ENCODE results near the gene CKMT1B.
"Not testable (repeated sequence)": the region's sequence is repeated elsewhere in the genome, so short reads cannot be mapped to it uniquely, and the experiment has no call there.

The CKMT1B gene

DNA sequence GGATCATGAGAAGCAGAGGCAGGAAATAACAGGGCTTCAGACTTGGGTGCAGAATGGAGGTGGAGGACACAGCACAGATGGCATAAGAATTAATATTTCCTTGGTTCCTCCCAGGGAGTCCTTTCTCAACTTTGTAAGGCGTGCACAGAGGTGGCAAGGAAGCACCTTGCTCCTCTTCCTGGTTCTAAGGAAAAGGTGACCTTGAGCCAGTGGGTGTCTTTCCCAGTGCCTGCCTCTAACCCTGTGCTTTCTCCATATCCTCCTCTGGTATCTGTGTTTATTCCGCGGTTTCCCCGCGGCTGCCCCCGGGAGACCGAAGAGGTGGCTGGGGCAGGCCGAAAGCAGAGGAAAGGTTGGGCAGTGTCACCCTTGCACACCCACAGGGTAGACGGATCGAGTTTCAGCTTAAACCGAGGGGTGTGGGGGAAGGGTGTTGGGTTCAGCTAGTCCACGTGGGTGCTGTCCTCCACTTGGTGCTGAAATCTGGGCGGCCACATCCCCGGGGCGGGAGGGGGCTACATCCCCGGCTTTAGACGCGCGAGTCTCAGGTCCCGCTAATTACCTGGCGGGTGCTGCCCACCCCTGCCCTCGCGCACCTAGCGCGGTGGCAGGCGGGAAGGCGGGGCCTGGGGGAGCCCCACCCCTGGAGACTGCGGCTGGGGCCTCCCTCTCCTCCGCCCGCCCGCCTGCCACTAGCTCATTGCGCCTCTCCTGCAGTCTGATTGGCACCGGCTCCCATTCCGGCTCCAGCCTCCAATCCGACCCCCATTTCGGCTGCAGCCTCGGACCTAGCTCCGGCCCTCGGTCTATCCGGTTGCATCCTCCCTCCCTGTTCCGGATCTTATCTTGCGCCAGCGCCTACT lies at the start of gene CKMT1B:
TSS of gene CKMT1B (plus strand) at position 700 of the 863 bp plus-strand sequence. CDS start 192 bp downstream, outside the sequence.
- H3K4me3 Mint-ChIP-seq; H3K4me1 Mint-ChIP-seq; H3K27ac Mint-ChIP-seq (ENCODE audit: low read depth); H3K9me3 Mint-ChIP-seq; DNase-seq (ENCODE audit: low spot score in 2 of 2); H3K36me3 Mint-ChIP-seq (ENCODE audit: insufficient read depth); ATAC-seq (replicated peaks; ENCODE audit: extremely low read depth, poor library complexity, severe bottlenecking): not testable (repeated sequence)
- peaks cover 27% of the 10 kb centered on the region for H3K27me3 Mint-ChIP-seq

DNA sequence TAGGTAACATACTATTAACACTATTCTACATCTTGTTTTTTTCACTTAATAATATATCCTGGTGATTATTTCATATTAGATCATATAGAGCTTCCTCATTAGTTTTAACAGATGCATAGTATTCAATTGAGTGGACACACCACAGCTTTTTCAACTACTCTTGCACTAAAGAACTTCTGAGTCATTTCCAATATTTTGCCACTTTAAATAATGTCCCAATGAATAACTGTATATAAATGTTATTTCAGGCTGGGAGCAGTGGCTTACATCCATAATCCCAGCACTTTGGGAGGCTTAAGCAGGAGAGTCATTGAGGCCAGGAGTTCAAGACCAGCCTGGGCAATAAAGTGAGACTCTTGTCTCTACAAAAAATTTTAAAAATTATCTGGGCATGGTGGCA lies 49.6 kb upstream of the CKMT1B start:
- no peak for ATAC-seq (replicated peaks; ENCODE audit: extremely low read depth, poor library complexity, severe bottlenecking)
- H3K4me3 Mint-ChIP-seq, result no peak overlapping the region
- no peaks in the 10 kb centered on the region for H3K4me1 Mint-ChIP-seq
- no peaks in the 10 kb centered on the region for H3K9me3 Mint-ChIP-seq
- DNase-seq (ENCODE audit: low spot score in 2 of 2), result no peak
- H3K36me3 Mint-ChIP-seq (ENCODE audit: insufficient read depth), result no peaks in the 10 kb centered on the region
- H3K27me3 Mint-ChIP-seq, result no peaks in the 10 kb centered on the region
- H3K27ac Mint-ChIP-seq (ENCODE audit: low read depth), result no peak overlapping the region

- H3K4me3 Mint-ChIP-seq, result no peak overlapping the region
- no peaks in the 10 kb centered on the region for H3K36me3 Mint-ChIP-seq (ENCODE audit: insufficient read depth)
- no peaks in the 10 kb centered on the region for H3K27me3 Mint-ChIP-seq
- H3K4me1 Mint-ChIP-seq, result no peaks in the 10 kb centered on the region
- H3K9me3 Mint-ChIP-seq, result no peaks in the 10 kb centered on the region
- no peak overlapping the region for H3K27ac Mint-ChIP-seq (ENCODE audit: low read depth)
- ATAC-seq (replicated peaks; ENCODE audit: extremely low read depth, poor library complexity, severe bottlenecking), result no peak
- DNase-seq (ENCODE audit: low spot score in 2 of 2), result no peak
These were observed 48.4 kb upstream of the CKMT1B start for GRCh38 chr15:43545426-43545825.

DNA sequence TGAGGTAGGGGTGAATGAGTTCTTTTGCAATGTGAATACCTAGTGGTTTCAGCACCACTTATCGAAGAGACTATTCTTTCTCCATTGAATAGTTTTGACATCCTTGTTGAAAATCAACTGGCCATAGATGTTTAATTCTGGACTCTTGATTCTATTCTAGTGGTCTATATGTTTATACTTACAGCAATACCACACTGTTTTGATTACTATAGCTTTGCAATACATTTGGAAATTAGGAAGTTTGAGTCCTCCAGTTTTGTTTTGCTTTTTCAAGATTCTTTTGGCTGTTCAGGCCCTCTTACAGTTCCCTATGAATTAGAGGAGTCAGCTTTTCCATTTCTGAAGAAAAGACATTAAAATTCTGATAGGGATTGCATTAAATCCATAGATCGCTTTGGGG lies 46.3 kb upstream of the CKMT1B start:
- no peaks in the 10 kb centered on the region for H3K9me3 Mint-ChIP-seq
- H3K27me3 Mint-ChIP-seq, result no peaks in the 10 kb centered on the region
- no peak overlapping the region for H3K4me3 Mint-ChIP-seq
- peaks cover 5% of the 10 kb centered on the region for H3K36me3 Mint-ChIP-seq (ENCODE audit: insufficient read depth)
- no peaks in the 10 kb centered on the region for H3K4me1 Mint-ChIP-seq
- no peak overlapping the region for H3K27ac Mint-ChIP-seq (ENCODE audit: low read depth)
- DNase-seq (ENCODE audit: low spot score in 2 of 2) (no peak), ATAC-seq (replicated peaks; ENCODE audit: extremely low read depth, poor library complexity, severe bottlenecking) (no peak)

DNA sequence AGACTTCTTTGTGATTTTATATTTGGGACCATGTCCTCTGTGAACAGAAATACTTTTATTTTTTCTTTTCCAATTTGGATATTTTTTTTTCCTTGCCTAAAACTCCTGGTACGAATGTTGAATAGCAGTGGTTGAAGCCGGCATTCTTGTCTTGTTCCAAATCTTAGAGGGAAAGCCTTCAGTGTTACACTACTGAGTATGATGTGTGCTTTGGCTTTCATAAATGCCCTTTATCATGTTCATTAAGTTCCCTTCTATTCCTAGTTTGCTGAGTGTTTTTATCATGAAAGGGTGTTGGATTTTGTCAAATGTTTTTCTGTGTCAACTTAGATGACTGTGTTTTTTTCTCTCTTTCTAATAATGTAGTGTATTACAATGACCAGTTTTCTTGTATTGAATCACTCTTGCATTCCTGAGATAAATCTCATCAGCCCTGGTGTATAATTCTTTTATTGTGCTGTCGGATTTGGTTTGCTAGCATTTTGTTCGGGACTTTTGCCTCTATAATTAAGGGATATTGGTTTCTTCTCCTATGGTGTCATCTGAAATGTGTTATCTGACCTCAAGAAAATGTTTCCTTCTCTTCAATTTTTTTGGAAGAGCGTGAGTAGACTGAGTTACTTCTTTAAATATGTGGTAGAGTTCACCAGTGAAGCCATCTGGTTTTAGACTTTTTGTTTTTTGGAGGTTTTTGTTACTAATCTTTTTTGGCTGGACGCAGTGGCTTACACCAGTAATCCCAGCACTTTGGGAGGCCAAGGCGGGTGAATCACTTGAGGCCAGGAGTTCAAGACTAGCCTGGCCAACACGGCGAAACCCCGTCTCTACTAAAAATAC lies 43.1 kb upstream of the CKMT1B start:
- DNase-seq (ENCODE audit: low spot score in 2 of 2), result no peak
- H3K4me3 Mint-ChIP-seq, result no peak overlapping the region
- ATAC-seq (replicated peaks; ENCODE audit: extremely low read depth, poor library complexity, severe bottlenecking), result no peak
- no peak overlapping the region for H3K27ac Mint-ChIP-seq (ENCODE audit: low read depth)
- no peaks in the 10 kb centered on the region for H3K9me3 Mint-ChIP-seq
- H3K27me3 Mint-ChIP-seq, result no peaks in the 10 kb centered on the region
- H3K36me3 Mint-ChIP-seq (ENCODE audit: insufficient read depth), result peaks cover 12% of the 10 kb centered on the region
- no peaks in the 10 kb centered on the region for H3K4me1 Mint-ChIP-seq

- Mint-ChIP-seq H3K27ac (ENCODE audit: low read depth) (no peak overlapping the region), H3K4me3 (no peak overlapping the region), H3K9me3 (no peaks in the 10 kb centered on the region), H3K27me3 (no peaks in the 10 kb centered on the region), H3K36me3 (ENCODE audit: insufficient read depth) (peaks cover 16% of the 10 kb centered on the region), H3K4me1 (no peaks in the 10 kb centered on the region)
- DNase-seq (ENCODE audit: low spot score in 2 of 2), result no peak
- no peak for ATAC-seq (replicated peaks; ENCODE audit: extremely low read depth, poor library complexity, severe bottlenecking)
These were observed 41.6 kb upstream of the CKMT1B start for GRCh38 chr15:43552256-43552655.

- DNase-seq (ENCODE audit: low spot score in 2 of 2) (no peak), ATAC-seq (replicated peaks; ENCODE audit: extremely low read depth, poor library complexity, severe bottlenecking) (no peak)
- peaks cover 16% of the 10 kb centered on the region for H3K36me3 Mint-ChIP-seq (ENCODE audit: insufficient read depth)
- H3K27ac Mint-ChIP-seq (ENCODE audit: low read depth), result no peak overlapping the region
- no peaks in the 10 kb centered on the region for H3K9me3 Mint-ChIP-seq
- no peaks in the 10 kb centered on the region for H3K4me1 Mint-ChIP-seq
- H3K27me3 Mint-ChIP-seq, result no peaks in the 10 kb centered on the region
- no peak overlapping the region for H3K4me3 Mint-ChIP-seq
These were observed 40.8 kb upstream of the CKMT1B start for GRCh38 chr15:43552986-43553385.

GRCh38 chr15:43562753-43563152 lies 31.1 kb upstream of the CKMT1B start:
- H3K9me3 Mint-ChIP-seq; H3K4me1 Mint-ChIP-seq; H3K4me3 Mint-ChIP-seq; H3K36me3 Mint-ChIP-seq (ENCODE audit: insufficient read depth); DNase-seq (ENCODE audit: low spot score in 2 of 2); H3K27me3 Mint-ChIP-seq; H3K27ac Mint-ChIP-seq (ENCODE audit: low read depth); ATAC-seq (replicated peaks; ENCODE audit: extremely low read depth, poor library complexity, severe bottlenecking): not testable (repeated sequence)

DNA sequence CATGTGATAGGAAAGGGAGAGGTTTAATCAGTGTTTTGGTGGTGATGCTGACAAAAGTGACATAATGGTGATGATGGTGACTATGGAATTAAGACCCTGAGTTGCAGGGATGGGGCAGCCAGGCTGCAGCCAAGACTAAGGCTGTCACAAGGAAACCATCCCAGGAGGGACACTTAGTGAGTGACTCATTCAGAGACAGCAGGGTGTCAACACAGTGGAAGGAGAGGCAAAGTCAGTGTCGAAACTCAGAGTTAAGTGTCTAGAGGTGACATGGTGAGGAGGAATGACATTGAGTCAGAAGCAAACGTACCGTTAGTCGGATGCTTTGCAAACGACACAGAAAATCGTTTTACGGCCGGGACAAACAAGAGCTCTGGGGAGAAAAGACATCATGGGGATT lies 30.0 kb upstream of the CKMT1B start:
- H3K4me1 Mint-ChIP-seq; H3K27ac Mint-ChIP-seq (ENCODE audit: low read depth); ATAC-seq (replicated peaks; ENCODE audit: extremely low read depth, poor library complexity, severe bottlenecking); H3K9me3 Mint-ChIP-seq; H3K27me3 Mint-ChIP-seq; H3K4me3 Mint-ChIP-seq; DNase-seq (ENCODE audit: low spot score in 2 of 2); H3K36me3 Mint-ChIP-seq (ENCODE audit: insufficient read depth): not testable (repeated sequence)

DNA sequence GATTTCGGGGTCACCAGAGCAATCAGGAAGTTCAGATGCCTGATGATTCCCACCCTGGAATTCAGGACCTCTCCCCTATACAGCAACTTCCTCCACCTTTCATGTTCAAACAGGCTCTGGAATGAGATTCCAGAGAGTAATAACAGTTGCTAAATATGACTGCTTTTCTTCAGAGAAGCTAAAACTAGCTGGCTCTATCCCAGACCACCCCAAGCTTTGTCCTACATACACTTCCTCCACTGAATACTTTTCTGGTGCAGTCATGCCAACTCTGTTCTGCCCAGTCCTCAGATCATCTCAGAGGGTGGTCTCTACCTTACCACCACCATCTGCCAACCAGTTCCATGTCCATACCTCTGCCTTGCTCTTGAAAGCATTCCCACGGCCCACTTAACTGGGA lies 27.2 kb upstream of the CKMT1B start:
- H3K4me3 Mint-ChIP-seq; H3K27ac Mint-ChIP-seq (ENCODE audit: low read depth); H3K4me1 Mint-ChIP-seq; H3K9me3 Mint-ChIP-seq; ATAC-seq (replicated peaks; ENCODE audit: extremely low read depth, poor library complexity, severe bottlenecking); H3K36me3 Mint-ChIP-seq (ENCODE audit: insufficient read depth); H3K27me3 Mint-ChIP-seq; DNase-seq (ENCODE audit: low spot score in 2 of 2): not testable (repeated sequence)

GRCh38 chr15:43574607-43575006 lies 19.2 kb upstream of the CKMT1B start:
- not testable (repeated sequence) for H3K4me1 Mint-ChIP-seq; DNase-seq (ENCODE audit: low spot score in 2 of 2); H3K9me3 Mint-ChIP-seq; H3K4me3 Mint-ChIP-seq; H3K36me3 Mint-ChIP-seq (ENCODE audit: insufficient read depth); H3K27me3 Mint-ChIP-seq; ATAC-seq (replicated peaks; ENCODE audit: extremely low read depth, poor library complexity, severe bottlenecking); H3K27ac Mint-ChIP-seq (ENCODE audit: low read depth)

DNA sequence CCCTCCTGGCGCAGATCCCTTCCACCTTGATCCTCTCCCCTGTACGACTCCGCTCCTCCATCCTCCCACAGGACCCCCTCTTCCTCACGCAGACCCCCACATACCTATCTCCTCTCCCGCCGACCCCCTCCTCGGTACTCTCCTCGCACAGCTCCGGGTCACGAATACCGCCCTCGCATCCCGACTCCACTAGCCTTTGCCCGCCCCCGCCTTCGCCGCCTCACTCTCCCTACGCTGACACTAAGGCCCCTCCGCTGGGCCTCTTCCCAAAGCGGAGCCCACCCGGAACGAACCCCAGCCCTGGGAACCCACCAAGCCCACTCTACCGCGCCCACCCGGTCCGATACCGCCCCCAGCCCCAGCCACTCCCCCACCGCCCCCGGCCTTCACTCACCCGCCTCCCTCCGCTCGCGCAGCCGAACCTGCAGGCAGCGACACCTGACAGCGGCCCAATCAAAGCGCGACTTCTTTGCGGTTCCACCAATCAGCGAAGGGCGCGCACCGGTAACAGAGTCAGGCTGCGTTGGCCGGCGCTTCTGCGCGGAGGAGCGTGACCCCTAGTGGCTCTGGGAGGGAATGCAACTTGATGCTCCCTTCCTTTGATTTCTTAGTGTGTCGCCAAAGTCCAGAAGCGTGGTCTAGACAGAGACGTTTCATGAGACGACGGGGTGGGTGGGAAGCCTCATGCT lies 3.9 kb upstream of the CKMT1B start, which contains the start of gene PPIP5K1:
TSS of gene PPIP5K1 (minus strand) at position 431 of the 689 bp plus-strand sequence. CDS start 5,704 bp downstream, outside the sequence.
- H3K27me3 Mint-ChIP-seq; DNase-seq (ENCODE audit: low spot score in 2 of 2); H3K4me3 Mint-ChIP-seq; H3K9me3 Mint-ChIP-seq; H3K4me1 Mint-ChIP-seq; H3K36me3 Mint-ChIP-seq (ENCODE audit: insufficient read depth); H3K27ac Mint-ChIP-seq (ENCODE audit: low read depth): not testable (repeated sequence)
- peak; percentile 99 for ATAC-seq (replicated peaks; ENCODE audit: extremely low read depth, poor library complexity, severe bottlenecking)

Data from central memory CD8-positive, alpha-beta T cell (primary cell).